Measurements from ENCODE around the gene STARD6.
A peak's percentile ranks its signal among the peaks of the same experiment; 100 is the strongest.

The STARD6 gene

GRCh38 chr18:54357660-54358494 is at the start of gene STARD6, which contains the start of gene C18orf54:
STARD6 (minus strand) TSS chr18:54357858; CDS start chr18:54354573, 3,285 bp downstream.
C18orf54 (plus strand) TSS chr18:54357906; CDS start chr18:54360573, 2,667 bp downstream.
- Histone ChIP-seq H3K27ac (no peak within 1 kb of the TSS), H3K36me3 (ENCODE audit: insufficient read depth, low read length) (no peaks in the 10 kb centered on the region; the same call in 1 of the 2 replicates), H3K9me3 (ENCODE audit: low read depth, low read length) (no peaks in the 10 kb centered on the region), H3K9ac (ENCODE audit: insufficient read length) (peak within 1 kb of the TSS; percentile 71), H3K4me3 (peak within 1 kb of the TSS; percentile 92)
- TF ChIP-seq POLR2AphosphoS5 (IDR thresholded peaks at IDR 0.05; ENCODE audit: borderline replicate concordance, low read depth, low read length) (peak; percentile 89; the same call in 1 of the 2 replicates), FOXP2 (optimal IDR thresholded peaks at IDR 0.05; ENCODE audit: control extremely low read depth, extremely low read length, insufficient read depth) (no peak)
- DNase-seq (ENCODE audit: low read depth, low spot score) = peak; percentile 40

GRCh38 chr18:54405290-54405689 is 47.6 kb upstream of the STARD6 start:
- Histone ChIP-seq H3K9ac (ENCODE audit: insufficient read length) (no peak overlapping the region), H3K36me3 (ENCODE audit: insufficient read depth, low read length) (no peaks in the 10 kb centered on the region), H3K9me3 (ENCODE audit: low read depth, low read length) (no peaks in the 10 kb centered on the region), H3K4me3 (no peak overlapping the region), H3K27ac (no peak overlapping the region)
- DNase-seq (ENCODE audit: low read depth, low spot score) = no peak
- TF ChIP-seq POLR2AphosphoS5 (IDR thresholded peaks at IDR 0.05; ENCODE audit: borderline replicate concordance, low read depth, low read length) (no peak), FOXP2 (optimal IDR thresholded peaks at IDR 0.05; ENCODE audit: control extremely low read depth, extremely low read length, insufficient read depth) (no peak), EZH2 (IDR thresholded peaks at IDR 0.05) (no peak)

- H3K9me3 ChIP-seq (ENCODE audit: low read depth, low read length) = no peaks in the 10 kb centered on the region
- no peak overlapping the region for H3K27ac ChIP-seq
- H3K36me3 ChIP-seq (ENCODE audit: insufficient read depth, low read length) = no peaks in the 10 kb centered on the region
- H3K9ac ChIP-seq (ENCODE audit: insufficient read length) = no peak overlapping the region
- DNase-seq (ENCODE audit: low read depth, low spot score) = no peak
- H3K4me3 ChIP-seq = no peak overlapping the region
- TF ChIP-seq POLR2AphosphoS5 (IDR thresholded peaks at IDR 0.05; ENCODE audit: borderline replicate concordance, low read depth, low read length) (no peak), EZH2 (IDR thresholded peaks at IDR 0.05) (no peak), FOXP2 (optimal IDR thresholded peaks at IDR 0.05; ENCODE audit: control extremely low read depth, extremely low read length, insufficient read depth) (no peak)
These were observed 39.1 kb upstream of the STARD6 start for GRCh38 chr18:54396760-54397159.

- H3K27ac ChIP-seq = no peak overlapping the region
- no peak for DNase-seq (ENCODE audit: low read depth, low spot score)
- H3K4me3 ChIP-seq = no peak overlapping the region
- H3K9me3 ChIP-seq (ENCODE audit: low read depth, low read length) = no peaks in the 10 kb centered on the region
- TF ChIP-seq EZH2 (IDR thresholded peaks at IDR 0.05) (no peak), POLR2AphosphoS5 (IDR thresholded peaks at IDR 0.05; ENCODE audit: borderline replicate concordance, low read depth, low read length) (no peak), FOXP2 (optimal IDR thresholded peaks at IDR 0.05; ENCODE audit: control extremely low read depth, extremely low read length, insufficient read depth) (no peak)
- no peak overlapping the region for H3K9ac ChIP-seq (ENCODE audit: insufficient read length)
- no peaks in the 10 kb centered on the region for H3K36me3 ChIP-seq (ENCODE audit: insufficient read depth, low read length)
These were observed 36.1 kb upstream of the STARD6 start for GRCh38 chr18:54393648-54394294.

- Histone ChIP-seq H3K36me3 (ENCODE audit: insufficient read depth, low read length) (no peaks in the 10 kb centered on the region), H3K9ac (ENCODE audit: insufficient read length) (no peak overlapping the region), H3K27ac (no peak overlapping the region), H3K9me3 (ENCODE audit: low read depth, low read length) (no peaks in the 10 kb centered on the region), H3K4me3 (no peak overlapping the region; the same call in 1 of the 2 replicates)
- DNase-seq (ENCODE audit: low read depth, low spot score) = peak; percentile 58
- TF ChIP-seq FOXP2 (optimal IDR thresholded peaks at IDR 0.05; ENCODE audit: control extremely low read depth, extremely low read length, insufficient read depth) (no peak), POLR2AphosphoS5 (IDR thresholded peaks at IDR 0.05; ENCODE audit: borderline replicate concordance, low read depth, low read length) (no peak), EZH2 (IDR thresholded peaks at IDR 0.05) (no peak)
These were observed 34.9 kb upstream of the STARD6 start for GRCh38 chr18:54392543-54393023.

GRCh38 chr18:54390838-54391237 is 33.2 kb upstream of the STARD6 start:
- no peak for DNase-seq (ENCODE audit: low read depth, low spot score)
- TF ChIP-seq EZH2 (IDR thresholded peaks at IDR 0.05) (no peak), POLR2AphosphoS5 (IDR thresholded peaks at IDR 0.05; ENCODE audit: borderline replicate concordance, low read depth, low read length) (no peak), FOXP2 (optimal IDR thresholded peaks at IDR 0.05; ENCODE audit: control extremely low read depth, extremely low read length, insufficient read depth) (no peak)
- no peak overlapping the region for H3K9ac ChIP-seq (ENCODE audit: insufficient read length)
- no peaks in the 10 kb centered on the region for H3K36me3 ChIP-seq (ENCODE audit: insufficient read depth, low read length)
- no peak overlapping the region for H3K4me3 ChIP-seq
- H3K9me3 ChIP-seq (ENCODE audit: low read depth, low read length) = no peaks in the 10 kb centered on the region
- H3K27ac ChIP-seq = no peak overlapping the region

GRCh38 chr18:54389143-54389505 is 31.5 kb upstream of the STARD6 start:
- DNase-seq (ENCODE audit: low read depth, low spot score) = no peak
- Histone ChIP-seq H3K27ac (no peak overlapping the region), H3K36me3 (ENCODE audit: insufficient read depth, low read length) (no peaks in the 10 kb centered on the region), H3K9me3 (ENCODE audit: low read depth, low read length) (no peaks in the 10 kb centered on the region), H3K9ac (ENCODE audit: insufficient read length) (no peak overlapping the region), H3K4me3 (no peak overlapping the region)
- TF ChIP-seq EZH2 (IDR thresholded peaks at IDR 0.05) (no peak), POLR2AphosphoS5 (IDR thresholded peaks at IDR 0.05; ENCODE audit: borderline replicate concordance, low read depth, low read length) (no peak), FOXP2 (optimal IDR thresholded peaks at IDR 0.05; ENCODE audit: control extremely low read depth, extremely low read length, insufficient read depth) (no peak)
